Mesenchymal stem cell (in vitro differentiated cells and primary cell): ENCODE data around the gene CDC20.

ENCODE experiments used
- DNase-seq: peaks from one replicate; pipeline ENCODE4 v3.0.0-alpha.2; 2013
- H2AFZ ChIP-seq: one replicate; pipeline ENCODE4 v1.6.1; 2013; ENCODE audit warnings: low read depth, mild to moderate bottlenecking, control low read depth, inconsistent platforms, low read length, moderate library complexity
- H2AK5ac ChIP-seq: 2 replicates; pipeline ENCODE4 v1.6.1; 2013; ENCODE audit warnings: low read length, moderate library complexity, mild to moderate bottlenecking, inconsistent platforms; ENCODE audit not compliant: severe bottlenecking
- H2BK120ac ChIP-seq: one replicate; pipeline ENCODE4 v1.6.1; 2013; ENCODE audit warnings: low read depth, mild to moderate bottlenecking, inconsistent platforms, low read length, moderate library complexity
- H2BK12ac ChIP-seq, 2 experiments: one replicate each; pipeline ENCODE4 v1.6.1; 2013; ENCODE audit warnings: inconsistent platforms in 2 of 2, low read length in 2 of 2, mild to moderate bottlenecking in 2 of 2, moderate library complexity in 2 of 2, control low read depth in 1 of 2
- H2BK15ac ChIP-seq: one replicate; pipeline ENCODE4 v1.6.1; 2013; ENCODE audit warnings: mild to moderate bottlenecking, low read depth, inconsistent platforms; ENCODE audit not compliant: poor library complexity, severe bottlenecking
- H2BK5ac ChIP-seq: 2 replicates; pipeline ENCODE4 v1.6.1; 2013; ENCODE audit warnings: low read depth, mild to moderate bottlenecking, low read length, control low read depth, inconsistent platforms; ENCODE audit not compliant: poor library complexity, severe bottlenecking
- H3K14ac ChIP-seq, 2 experiments: one replicate each; pipeline ENCODE4 v1.6.1; 2013; ENCODE audit warnings: inconsistent platforms in 2 of 2, low read length in 2 of 2, control low read depth in 1 of 2, mild to moderate bottlenecking in 1 of 2, moderate library complexity in 1 of 2
- H3K18ac ChIP-seq, 2 experiments: one replicate each; pipeline ENCODE4 v1.6.1; 2013; ENCODE audit warnings: inconsistent platforms in 2 of 2, low read length in 2 of 2, control low read depth in 1 of 2, low read depth in 1 of 2, mild to moderate bottlenecking in 1 of 2
- H3K23ac ChIP-seq, 2 experiments: one replicate each; pipeline ENCODE4 v1.6.1; 2013; ENCODE audit warnings: inconsistent platforms in 2 of 2, low read length in 2 of 2, mild to moderate bottlenecking in 2 of 2, moderate library complexity in 2 of 2, control low read depth in 1 of 2
- H3K27ac ChIP-seq: 2 replicates; pipeline ENCODE4 v1.5.1; 2013; ENCODE audit warnings: mild to moderate bottlenecking, moderate library complexity, low read length, control low read depth, inconsistent platforms; ENCODE audit not compliant: poor library complexity, severe bottlenecking
- H3K27me3 ChIP-seq, 2 experiments: 2 replicates each; pipeline versions ENCODE4 v1.6.1 to v1.7.0; 2013; ENCODE audit warnings: low read length in 2 of 2, mild to moderate bottlenecking in 2 of 2, moderate library complexity in 2 of 2, control low read depth in 1 of 2, inconsistent platforms in 1 of 2; ENCODE audit not compliant: control insufficient read depth in 1 of 2, insufficient read depth in 1 of 2
- H3K36me3 ChIP-seq, 2 experiments: 2 replicates each; pipeline versions ENCODE4 v1.6.1 to v1.7.0; 2013; ENCODE audit warnings: low read length in 2 of 2, control low read depth in 1 of 2, inconsistent platforms in 1 of 2, low read depth in 1 of 2, mild to moderate bottlenecking in 1 of 2; ENCODE audit not compliant: insufficient read depth in 2 of 2, control insufficient read depth in 1 of 2
- H3K4ac ChIP-seq, 2 experiments: one replicate each; pipeline ENCODE4 v1.6.1; 2013; ENCODE audit warnings: inconsistent platforms in 2 of 2, low read length in 2 of 2, mild to moderate bottlenecking in 2 of 2, moderate library complexity in 2 of 2, control low read depth in 1 of 2, low read depth in 1 of 2
- H3K4me1 ChIP-seq: 2 replicates; pipeline ENCODE4 v1.6.1; 2013; ENCODE audit warnings: low read depth, low read length, control low read depth; ENCODE audit not compliant: control insufficient read depth, insufficient read depth
- H3K4me2 ChIP-seq: 2 replicates; pipeline ENCODE4 v1.6.1; 2013; ENCODE audit warnings: low read length, mild to moderate bottlenecking, inconsistent platforms; ENCODE audit not compliant: poor library complexity, severe bottlenecking
- H3K4me3 ChIP-seq, 2 experiments: 2 replicates each; pipeline versions ENCODE4 v1.5.1 to v1.7.0; 2013; ENCODE audit warnings: low read length in 2 of 2, mild to moderate bottlenecking in 2 of 2, control low read depth in 1 of 2, low read depth in 1 of 2; ENCODE audit not compliant: insufficient read depth in 1 of 2
- H3K79me1 ChIP-seq: replicated peaks from 2 replicates; pipeline ENCODE4 v1.6.1; 2013; ENCODE audit warnings: mild to moderate bottlenecking, control low read depth, low read length, inconsistent platforms; ENCODE audit not compliant: poor library complexity, severe bottlenecking
- H3K9ac ChIP-seq: 2 replicates; pipeline ENCODE4 v1.7.0; 2013; ENCODE audit warnings: mild to moderate bottlenecking, low read length, moderate library complexity
- H3K9me3 ChIP-seq: 2 replicates; pipeline ENCODE4 v1.7.0; 2013; ENCODE audit warnings: mild to moderate bottlenecking, low read length; ENCODE audit not compliant: control insufficient read depth
- H4K8ac ChIP-seq: one replicate; pipeline ENCODE4 v1.6.1; 2013; ENCODE audit warnings: inconsistent platforms, mild to moderate bottlenecking, low read length, moderate library complexity
- H4K91ac ChIP-seq: one replicate; pipeline ENCODE4 v1.6.1; 2013; ENCODE audit warnings: mild to moderate bottlenecking, low read length, inconsistent platforms
- WGBS: methylation state at CpG from one replicate; pipeline ENCODE4 v1.1.7; 2013; ENCODE audit warnings: mixed read lengths; 5-methylcytosine and 5-hydroxymethylcytosine counted together

The CDC20 gene

DNA sequence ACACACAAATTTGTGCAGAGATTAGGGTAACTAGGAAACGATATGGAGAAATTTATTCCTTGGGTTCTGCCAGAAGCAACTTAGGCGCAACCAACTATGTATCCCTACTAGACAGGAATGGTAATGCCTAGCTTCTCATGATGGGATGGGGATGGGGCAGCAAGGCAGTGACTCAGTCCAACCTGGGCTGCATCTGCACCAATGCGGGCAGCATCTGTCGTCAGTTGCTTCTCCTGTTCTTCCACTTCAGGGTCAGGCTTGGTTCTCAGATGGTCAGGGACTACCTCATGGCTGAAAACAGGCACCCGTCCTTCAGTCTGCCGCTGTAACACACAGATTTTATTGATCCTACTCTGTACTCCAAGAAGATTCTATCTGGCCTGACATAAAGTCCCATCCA is 27.9 kb downstream of the CDC20 start:
- Histone ChIP-seq H2AK5ac (no peak overlapping the region), H4K91ac (no peak overlapping the region), H3K9me3 (no peaks in the 10 kb centered on the region), H3K4me2 (no peak overlapping the region), H4K8ac (peak overlapping the region; percentile 45), H3K4me3 (no peak overlapping the region), H3K9ac (peak overlapping the region; percentile 97), H2BK120ac (no peak overlapping the region), H3K36me3 (peaks cover 37 to 63% of the 10 kb centered on the region in 2 experiments), H2AFZ (no peak overlapping the region), H3K4ac (no peak overlapping the region), H3K4me1 (peaks cover 9% of the 10 kb centered on the region), H2BK12ac (no peak overlapping the region), H3K27me3 (no peaks in the 10 kb centered on the region), H2BK5ac (no peak overlapping the region), H3K14ac (no peak overlapping the region), H3K18ac (no peak overlapping the region), H3K23ac (no peak overlapping the region), H3K79me1 (peaks cover 24% of the 10 kb centered on the region), H2BK15ac (no peak overlapping the region), H3K27ac (no peak overlapping the region)
- no peak for DNase-seq
- WGBS, result over 99% methylated on average over 6 of the region's 6 CpGs

DNA sequence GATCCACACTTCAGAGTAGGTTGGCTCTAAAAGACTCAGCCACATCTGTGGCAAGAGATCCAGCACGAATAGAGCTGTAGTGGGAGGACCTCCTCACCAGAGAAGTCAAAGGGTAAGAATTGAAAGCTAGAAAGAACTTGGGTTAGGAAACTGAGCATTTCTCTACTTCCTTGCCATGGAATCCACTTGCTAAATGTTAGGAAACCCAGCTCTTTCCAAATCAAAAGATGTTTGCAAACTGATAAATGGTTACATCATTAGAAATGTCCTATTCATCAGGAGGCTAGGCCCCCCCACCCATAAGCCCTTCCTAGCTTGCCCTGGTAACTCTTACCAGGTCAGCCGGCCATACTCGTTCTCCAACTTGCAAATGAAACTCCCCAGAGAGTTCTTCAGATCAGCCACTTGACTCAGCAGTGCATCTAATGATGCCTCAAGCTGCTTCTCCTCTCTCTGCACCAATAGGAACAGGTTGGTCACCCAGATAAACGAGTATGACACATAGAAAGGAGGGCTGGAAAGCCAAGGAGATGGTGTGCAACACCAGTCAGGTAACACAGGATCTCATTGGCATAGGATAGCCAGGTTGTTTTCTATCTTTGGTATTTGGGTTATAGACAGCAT is 29.3 kb downstream of the CDC20 start:
- H3K27me3 ChIP-seq, result no peaks in the 10 kb centered on the region

DNA sequence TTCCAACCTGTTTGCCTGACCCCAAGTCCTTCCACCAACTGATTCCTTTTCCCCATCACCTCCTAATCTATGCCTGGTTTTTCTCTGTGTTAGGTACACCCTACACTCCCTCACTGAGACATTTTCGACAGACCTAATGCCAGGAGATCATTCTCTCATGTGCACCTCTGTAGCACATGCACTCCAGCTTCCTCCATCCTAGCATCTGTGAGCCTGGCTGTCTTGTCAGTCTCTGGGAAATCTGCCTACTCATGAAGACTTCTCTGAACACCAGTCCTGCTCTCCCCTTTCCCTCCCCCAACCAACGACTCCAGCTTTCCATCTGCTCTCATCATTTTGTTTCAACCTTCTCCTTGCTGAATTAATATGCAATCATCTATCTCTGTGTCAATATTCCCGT is 29.8 kb downstream of the CDC20 start:
- Histone ChIP-seq H2BK5ac (no peak overlapping the region), H3K4me1 (peaks cover 9% of the 10 kb centered on the region), H4K8ac (no peak overlapping the region), H3K27ac (no peak overlapping the region), H3K23ac (no peak overlapping the region), H2BK15ac (no peak overlapping the region), H3K36me3 (peaks cover 24 to 49% of the 10 kb centered on the region in 2 experiments), H3K9me3 (no peaks in the 10 kb centered on the region), H2AFZ (no peak overlapping the region), H3K27me3 (no peaks in the 10 kb centered on the region), H3K4me3 (peak overlapping the region in 1 of 2 experiments; percentile 89), H2BK120ac (no peak overlapping the region), H3K9ac (peak overlapping the region; percentile 97), H3K14ac (no peak overlapping the region), H2BK12ac (no peak overlapping the region), H3K18ac (no peak overlapping the region), H3K4ac (no peak overlapping the region), H3K79me1 (peaks cover 22% of the 10 kb centered on the region), H2AK5ac (no peak overlapping the region), H3K4me2 (peak overlapping the region; percentile 67), H4K91ac (no peak overlapping the region)
- 71% methylated on average over 3 of the region's 3 CpGs for WGBS
- DNase-seq, result no peak

More for the DNA sequence above, 29.3 kb downstream of the CDC20 start:
- H3K14ac ChIP-seq, result no peak overlapping the region
- no peak overlapping the region for H4K91ac ChIP-seq
- no peak overlapping the region for H2BK15ac ChIP-seq
- no peak overlapping the region for H3K18ac ChIP-seq
- H2BK12ac ChIP-seq, result no peak overlapping the region
- H3K4me2 ChIP-seq, result peak overlapping the region; percentile 67
- H3K9me3 ChIP-seq, result no peaks in the 10 kb centered on the region
- H4K8ac ChIP-seq, result no peak overlapping the region
- H2AFZ ChIP-seq, result no peak overlapping the region
- peak overlapping the region; percentile 97 for H3K9ac ChIP-seq
- DNase-seq, result peak; percentile 35
- no peak overlapping the region for H2AK5ac ChIP-seq
- 77% methylated on average over 3 of the region's 4 CpGs for WGBS
- H3K4me1 ChIP-seq, result peaks cover 9% of the 10 kb centered on the region
- no peak overlapping the region for H3K23ac ChIP-seq
- H3K36me3 ChIP-seq, result peaks cover 27 to 49% of the 10 kb centered on the region in 2 experiments
- no peak overlapping the region for H2BK5ac ChIP-seq
- no peak overlapping the region for H3K27ac ChIP-seq
- H3K4ac ChIP-seq, result no peak overlapping the region
- peak overlapping the region in 1 of 2 experiments; percentile 89 for H3K4me3 ChIP-seq
- peaks cover 24% of the 10 kb centered on the region for H3K79me1 ChIP-seq
- H2BK120ac ChIP-seq, result no peak overlapping the region

DNA sequence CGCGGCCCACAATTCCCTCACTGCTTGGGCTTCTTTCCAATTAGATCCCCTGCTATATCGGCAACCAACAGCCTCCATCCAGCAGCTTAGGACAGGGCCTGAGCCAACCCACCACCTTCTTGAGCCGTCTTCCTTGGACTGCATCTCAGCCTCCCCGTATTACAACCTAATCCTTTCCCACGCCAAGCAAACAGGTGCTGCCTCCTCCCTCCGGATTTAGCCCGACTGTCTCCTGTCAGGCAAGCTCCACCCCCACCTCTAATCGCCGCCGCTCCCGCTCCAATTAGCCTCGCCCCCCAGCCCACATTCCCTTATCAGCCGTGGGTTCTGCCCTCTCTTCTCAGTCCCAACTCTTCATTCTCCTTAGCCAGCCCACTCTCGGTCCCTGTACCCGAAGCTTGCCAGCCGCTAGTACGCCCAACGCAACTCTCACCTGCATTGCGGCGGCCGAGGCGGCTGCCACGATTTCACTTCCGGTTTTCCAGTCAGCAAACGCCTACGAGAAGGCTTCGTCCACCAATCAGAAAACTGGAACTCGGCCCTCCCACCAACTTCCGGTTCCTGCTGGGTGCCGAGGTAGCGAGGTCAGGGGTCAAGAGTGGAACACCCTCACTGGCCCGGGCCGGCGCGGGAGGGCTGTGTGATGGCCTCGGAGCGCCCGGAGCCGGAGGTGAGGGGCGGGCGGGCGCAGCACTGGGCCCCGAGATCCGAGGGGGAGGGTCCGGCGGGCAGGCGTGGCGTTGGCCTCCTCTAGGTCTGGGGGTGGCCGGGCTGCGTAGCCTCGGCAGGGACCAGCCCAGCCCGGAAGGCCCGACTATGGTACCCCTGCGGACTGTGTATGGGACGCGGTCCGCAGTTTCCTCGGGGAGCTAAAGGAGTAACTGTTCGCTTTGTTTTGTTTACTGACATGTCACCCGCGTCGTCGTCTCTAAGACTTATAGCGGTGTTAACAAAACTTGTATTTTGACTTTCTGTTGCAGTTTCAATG is 30.8 kb downstream of the CDC20 start, which contains the start of the genes MED8 and SZT2:
Gene MED8, minus strand, starts transcription at position 475 of the 988 bp plus-strand sequence. Its CDS starts 36 bp downstream, at position 439.
Gene SZT2, plus strand, starts transcription at position 574 of the 988 bp plus-strand sequence. Its CDS starts 70 bp downstream, at position 644.
- H3K14ac ChIP-seq, result peak within 1 kb of the TSS in 1 of 2 experiments; percentile 39
- H2BK15ac ChIP-seq, result peak within 1 kb of the TSS; percentile 93
- H3K9ac ChIP-seq, result peak within 1 kb of the TSS; percentile 97
- H3K27me3 ChIP-seq, result no peaks in the 10 kb centered on the region
- no peak within 1 kb of the TSS for H2BK5ac ChIP-seq
- peaks cover 9% of the 10 kb centered on the region for H3K4me1 ChIP-seq
- peak within 1 kb of the TSS; percentile 64 for H3K27ac ChIP-seq
- peak within 1 kb of the TSS; percentile 74 for H2BK120ac ChIP-seq
- H3K4me2 ChIP-seq, result peak within 1 kb of the TSS; percentile 67
- peak within 1 kb of the TSS; percentile 68 to 85 for H3K4ac ChIP-seq
- no peak within 1 kb of the TSS for H2AK5ac ChIP-seq
- peaks cover 23% of the 10 kb centered on the region for H3K79me1 ChIP-seq
- peak within 1 kb of the TSS; percentile 69 to 91 for H3K18ac ChIP-seq
- H4K8ac ChIP-seq, result peak within 1 kb of the TSS; percentile 99
- under 1% methylated on average over 65 of the region's 65 CpGs for WGBS
- H3K23ac ChIP-seq, result no peak within 1 kb of the TSS
- peaks cover 15 to 46% of the 10 kb centered on the region in 2 experiments for H3K36me3 ChIP-seq
- no peaks in the 10 kb centered on the region for H3K9me3 ChIP-seq
- H3K4me3 ChIP-seq, result peak within 1 kb of the TSS; percentile 82 to 89
- peak within 1 kb of the TSS; percentile 95 for H4K91ac ChIP-seq
- DNase-seq, result peak; percentile 95
- peak within 1 kb of the TSS; percentile 48 for H2AFZ ChIP-seq
- no peak within 1 kb of the TSS for H2BK12ac ChIP-seq
